Activated CD4-positive, alpha-beta T cell treated with anti-CD3 and anti-CD28 coated beads for 4 hours (primary cell): ENCODE results near the gene RPL38.
A peak's percentile ranks its signal among the peaks of the same experiment; 100 is the strongest.
"Not testable (repeated sequence)": the region's sequence is repeated elsewhere in the genome, so short reads cannot be mapped to it uniquely, and the experiment has no call there.

ENCODE experiments used
- DNase-seq, 2 donors: peaks; one replicate each; pipeline ENCODE4 v3.0.0-alpha.2; 2020

Gene RPL38

DNA sequence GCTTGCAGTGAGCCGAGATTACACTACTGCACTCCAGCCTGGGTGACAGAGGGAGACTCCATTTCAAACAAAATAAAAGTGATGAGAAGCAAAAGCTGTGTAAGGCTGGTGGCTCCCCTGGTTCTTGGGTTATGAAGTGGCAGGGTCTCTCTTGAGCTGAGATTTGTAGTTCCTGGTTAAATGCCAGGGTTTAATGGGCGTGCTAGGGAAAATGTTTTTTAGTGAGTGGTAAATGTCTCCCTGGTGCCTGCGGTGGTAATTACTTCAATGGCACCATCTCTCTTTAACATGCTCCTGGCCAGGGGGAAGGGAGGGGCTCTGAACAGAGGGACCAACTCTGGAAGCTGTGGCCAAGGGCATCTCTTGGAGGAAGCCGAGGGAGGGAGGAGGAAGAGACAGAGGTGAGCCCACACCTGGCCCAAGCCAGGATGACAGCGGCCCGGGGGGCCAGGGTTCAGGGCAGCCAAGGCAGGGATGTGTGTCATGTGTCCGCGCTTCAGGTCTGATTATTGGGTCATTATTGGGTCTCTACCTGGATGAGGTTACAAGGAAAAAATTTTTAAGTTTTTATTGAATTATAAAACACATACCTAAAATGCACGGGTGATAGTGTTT is 17.8 kb upstream of the RPL38 start:
- no peak for DNase-seq

DNA sequence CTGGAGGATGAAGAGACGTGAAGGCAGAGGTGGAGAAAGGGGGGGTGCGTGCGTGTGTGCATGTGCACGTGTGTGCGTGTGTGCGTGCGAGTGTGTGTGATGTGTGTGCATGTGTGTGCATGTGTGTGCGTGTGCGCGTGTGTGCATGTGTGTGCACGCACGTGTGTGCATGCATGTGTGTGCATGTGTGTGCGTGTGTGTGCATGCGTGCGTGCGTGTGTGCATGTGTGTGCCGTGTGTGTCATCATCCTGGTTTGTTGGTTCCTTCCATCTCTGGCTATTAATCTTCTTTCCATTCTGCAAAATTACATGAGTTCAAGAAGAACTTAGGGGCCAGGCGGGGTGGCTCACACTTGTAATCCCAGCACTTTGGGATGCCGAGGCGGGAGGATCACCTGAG is 17.0 kb upstream of the RPL38 start:
- no peak for DNase-seq

DNA sequence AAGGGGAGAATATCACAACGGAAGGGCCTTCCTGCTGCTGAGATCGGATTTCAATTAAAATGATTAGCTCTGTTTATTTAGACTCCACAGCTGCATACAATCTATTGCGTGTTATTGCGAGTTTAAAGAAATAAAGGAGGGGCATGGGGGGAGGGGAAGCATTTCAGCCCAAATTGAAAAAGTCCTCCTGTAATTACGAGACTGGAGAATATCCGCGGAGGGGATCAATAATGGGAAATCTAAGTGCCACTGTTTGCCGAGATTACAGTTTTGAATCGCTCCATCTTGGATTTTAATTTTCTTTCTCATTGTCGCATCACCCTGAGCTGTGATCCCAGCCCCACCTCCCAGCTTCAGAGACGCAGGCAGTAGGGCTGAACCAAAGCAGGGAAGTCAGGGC is 15.7 kb upstream of the RPL38 start:
- no peak for DNase-seq

DNA sequence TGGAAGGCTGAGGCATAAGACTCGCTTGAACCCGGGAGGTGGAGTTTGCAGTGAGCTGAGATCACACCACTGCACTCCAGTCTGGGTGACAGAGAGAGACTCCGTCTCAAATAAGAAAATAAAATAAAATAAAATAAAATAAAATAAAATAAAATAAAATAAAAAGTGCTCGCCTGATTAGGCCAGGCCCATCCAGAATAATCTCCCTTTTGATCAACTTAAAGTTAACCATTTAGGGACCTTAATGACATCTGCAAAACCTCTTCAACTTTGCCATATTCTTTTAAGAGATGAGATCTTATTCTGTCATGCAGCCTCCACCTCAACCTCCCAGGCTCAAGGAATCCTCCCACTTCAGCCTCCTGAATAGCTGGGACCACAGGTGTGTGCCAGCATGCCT is 14.8 kb upstream of the RPL38 start:
- DNase-seq = not testable (repeated sequence)

DNA sequence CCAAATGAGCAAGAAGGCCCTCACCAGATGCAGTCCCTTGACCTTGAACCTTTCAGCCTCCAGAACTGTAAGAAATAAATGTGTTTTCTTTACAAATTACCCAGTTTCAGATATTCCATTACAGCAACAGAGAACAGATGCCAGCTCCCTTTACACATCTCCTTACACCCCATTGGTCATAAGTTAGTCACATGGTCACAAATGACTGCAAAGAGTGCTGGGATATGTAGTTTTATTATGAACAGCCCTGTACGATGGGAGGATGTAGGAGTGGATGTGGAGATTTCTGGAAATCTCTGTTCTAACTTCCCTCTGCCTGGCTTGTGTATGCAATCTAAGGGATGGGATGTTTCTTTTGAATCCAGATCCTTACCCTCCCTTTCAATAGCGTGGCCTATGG is 13.3 kb upstream of the RPL38 start:
- DNase-seq = no peak

DNA sequence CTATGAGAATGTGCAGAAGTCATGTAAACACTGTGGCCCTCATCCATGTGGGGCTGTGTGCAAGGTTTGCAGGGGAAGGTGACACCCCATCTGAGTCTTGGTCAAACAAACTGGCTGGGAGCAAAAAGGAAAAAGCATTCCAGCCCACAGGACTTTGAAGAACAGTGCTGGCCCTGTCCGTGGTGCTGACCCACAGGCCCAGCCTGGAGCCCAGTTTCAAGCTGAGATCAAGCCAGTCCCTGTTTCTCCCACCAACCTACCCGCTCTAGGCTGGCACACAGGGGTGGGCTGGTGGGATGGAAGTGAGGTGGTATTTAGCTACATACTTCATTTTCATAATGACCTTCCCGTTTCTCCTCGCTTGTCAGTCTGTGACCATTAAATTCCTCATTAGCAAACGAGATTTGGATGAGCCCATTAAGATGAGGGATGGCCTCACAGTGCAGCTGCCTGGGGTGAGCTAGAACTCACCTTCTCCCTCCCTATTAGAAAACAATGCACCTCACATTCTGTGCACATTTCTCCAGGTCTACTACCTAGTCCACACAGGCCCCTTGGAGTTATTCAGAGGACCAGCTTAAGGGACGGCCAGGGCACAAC is 12.6 kb upstream of the RPL38 start:
- DNase-seq = no peak

DNA sequence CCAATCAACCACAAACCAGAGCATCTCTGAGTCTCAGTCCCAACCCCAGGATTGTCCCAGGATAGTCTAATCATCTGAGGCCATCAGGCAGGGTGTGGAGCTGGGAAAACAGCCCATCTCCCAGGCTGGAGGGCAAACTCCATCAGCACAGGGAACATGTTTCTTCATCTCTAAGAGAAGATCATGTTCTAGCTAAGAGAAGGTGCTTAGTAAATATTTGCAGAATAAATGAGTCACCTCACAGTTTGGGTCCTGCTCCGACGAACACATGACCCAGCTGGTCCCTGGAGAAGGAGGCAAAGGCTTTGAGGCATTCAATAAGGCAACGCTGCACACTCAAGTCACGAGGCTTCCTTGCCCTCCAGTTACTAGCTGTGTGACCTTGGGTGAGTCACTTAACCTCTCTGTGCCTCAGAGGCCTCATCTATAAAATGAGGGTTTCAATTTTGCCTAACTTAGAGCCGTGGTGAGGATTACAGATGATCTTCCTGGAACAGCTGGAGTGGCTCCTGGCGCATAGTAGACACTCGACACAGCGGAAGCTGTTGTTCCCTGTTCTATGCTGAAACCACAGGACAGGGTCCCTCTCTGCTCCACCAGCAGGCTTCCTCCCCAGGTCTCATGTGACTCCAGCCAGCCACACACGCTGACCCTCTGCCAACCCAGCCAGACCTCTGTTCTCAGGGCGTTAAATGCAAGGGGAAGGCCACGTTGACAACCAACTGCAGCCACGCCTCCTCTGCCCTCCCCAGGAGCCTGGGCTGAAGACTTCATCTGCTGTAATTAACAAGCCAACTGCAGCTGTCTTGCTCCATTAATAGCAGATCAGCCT is 10.3 kb upstream of the RPL38 start:
- no peak for DNase-seq

DNA sequence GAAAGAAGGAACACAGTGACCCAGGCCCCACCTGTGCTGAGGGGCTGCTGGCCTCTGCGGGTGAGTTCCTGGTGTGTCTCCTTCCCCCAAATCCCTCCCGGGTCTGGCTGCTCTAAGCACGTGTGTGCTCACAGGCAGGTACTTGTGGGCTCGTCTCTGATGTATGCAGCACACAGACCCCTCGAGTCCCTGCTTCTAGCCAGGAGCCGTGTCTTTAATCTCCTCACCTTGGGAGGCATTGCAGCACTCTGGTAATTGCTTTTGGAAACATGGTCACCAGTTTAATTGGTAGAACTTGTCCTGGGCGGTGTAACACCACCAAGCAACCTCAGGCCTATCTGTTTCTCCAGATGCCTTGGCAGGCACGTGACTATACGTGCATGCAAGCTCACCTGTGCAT is 8.8 kb upstream of the RPL38 start:
- DNase-seq = no peak

DNA sequence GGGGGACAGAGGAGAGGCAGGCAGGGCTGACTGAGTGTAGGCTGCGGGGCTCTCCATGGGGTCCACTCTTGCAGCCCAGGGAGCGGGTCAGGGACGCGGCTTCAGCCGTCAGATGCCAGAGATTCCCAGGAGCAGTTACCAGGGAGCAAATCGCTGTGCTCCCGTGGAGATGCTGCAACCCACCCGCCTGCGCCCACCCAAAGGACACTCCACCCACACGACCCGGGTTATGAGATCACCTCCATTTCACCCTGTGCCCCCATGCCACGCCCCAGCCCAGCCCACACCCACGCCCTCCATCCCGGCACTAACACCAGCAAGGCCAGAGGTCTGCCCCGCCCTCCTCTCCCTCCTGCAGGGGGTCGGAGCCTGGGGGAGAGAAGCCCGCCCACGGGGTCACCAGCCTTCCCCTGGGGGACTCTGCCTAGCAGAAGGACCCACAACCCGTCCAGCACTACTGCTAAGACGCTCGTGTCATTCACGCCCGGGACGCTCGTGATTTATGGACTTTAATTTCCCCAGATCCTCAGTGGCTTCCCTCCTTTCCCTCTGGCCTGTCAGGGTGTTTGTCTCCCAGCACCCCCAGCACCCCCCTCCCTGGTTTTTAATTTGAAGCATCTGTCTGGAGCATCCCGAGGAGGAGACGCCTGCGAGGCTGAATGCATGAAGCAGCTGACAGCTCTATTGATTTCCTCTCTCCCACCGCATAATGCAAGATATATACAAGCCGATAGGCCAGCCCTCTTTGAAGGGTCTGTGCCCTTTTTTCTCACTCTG is 6.7 kb upstream of the RPL38 start:
- no peak for DNase-seq

DNA sequence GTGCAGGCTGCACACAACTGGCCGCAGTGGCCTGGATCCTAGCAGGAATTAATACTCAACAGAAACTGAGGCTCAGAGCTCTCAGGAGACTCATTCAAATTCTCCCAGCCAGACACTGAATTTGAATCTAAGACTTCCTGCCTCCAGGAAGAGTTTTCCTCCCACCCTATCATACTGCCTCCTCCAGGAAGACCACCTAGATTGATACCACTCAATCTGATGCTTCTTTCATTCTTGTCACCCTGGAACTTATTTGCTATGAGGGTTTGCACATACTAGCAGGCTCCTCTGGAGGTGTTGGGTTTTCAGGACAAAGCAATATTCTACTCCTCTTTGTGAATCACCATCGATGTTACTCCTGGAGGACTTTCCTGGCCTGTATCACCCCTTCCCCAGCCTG is 5.7 kb upstream of the RPL38 start:
- no peak for DNase-seq

DNA sequence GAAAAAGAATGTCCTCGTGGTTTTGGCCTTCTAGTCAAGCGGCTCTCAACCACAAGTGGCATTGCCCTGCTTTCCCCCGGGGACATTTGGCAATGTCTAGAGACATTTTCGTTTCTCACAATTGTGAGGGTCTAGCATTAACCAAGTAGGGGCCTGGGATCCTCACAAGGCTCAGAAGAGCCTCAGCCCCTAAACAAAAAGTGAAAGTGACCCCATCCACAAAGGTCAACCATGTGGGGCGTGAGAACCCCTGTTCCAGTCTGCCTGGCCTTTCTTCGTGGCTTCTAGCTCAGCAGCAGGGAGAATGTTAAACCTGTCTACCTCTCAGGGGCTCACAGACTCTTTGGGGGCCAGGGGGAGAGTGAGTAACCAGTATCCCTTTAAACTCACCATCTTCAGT is 4.8 kb upstream of the RPL38 start:
- DNase-seq = no peak

DNA sequence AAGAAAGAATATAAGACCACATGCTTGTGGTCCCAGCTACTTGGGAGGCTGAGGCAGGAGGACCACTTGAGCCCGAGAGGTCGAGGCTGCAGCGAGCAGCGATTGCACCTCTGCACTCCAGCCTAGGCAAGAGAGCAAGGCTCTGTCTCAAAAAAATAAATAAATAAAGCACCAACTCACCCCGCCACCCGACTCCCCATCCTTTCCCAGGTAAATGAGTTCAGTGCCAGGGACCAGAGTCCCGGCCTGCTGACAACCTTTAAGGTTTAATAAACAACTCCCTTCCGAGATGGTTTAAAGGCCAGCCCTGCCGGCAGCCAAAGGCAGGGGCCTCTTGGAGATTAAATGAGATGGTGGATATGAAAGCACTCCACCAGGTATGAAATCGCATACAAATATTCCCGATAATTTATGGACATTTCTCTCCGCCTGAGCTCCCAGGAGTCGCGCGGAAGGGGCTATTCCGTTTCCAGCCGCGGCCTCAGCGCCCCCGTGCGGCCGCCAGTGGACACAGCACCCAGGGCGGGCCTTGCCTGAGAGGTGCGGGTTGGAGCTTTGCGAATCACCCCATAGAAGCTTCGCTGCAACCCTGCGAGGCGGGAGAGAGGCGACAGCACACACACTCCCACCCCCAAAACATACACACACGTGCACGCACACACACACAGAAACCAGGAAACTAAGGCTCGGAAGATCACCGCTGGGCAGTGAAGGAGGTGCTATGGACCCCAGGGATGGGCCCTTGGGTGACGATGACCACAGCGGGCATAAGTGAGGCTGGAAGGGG is 4.0 kb upstream of the RPL38 start:
- DNase-seq = peak; percentile 42 to 59

DNA sequence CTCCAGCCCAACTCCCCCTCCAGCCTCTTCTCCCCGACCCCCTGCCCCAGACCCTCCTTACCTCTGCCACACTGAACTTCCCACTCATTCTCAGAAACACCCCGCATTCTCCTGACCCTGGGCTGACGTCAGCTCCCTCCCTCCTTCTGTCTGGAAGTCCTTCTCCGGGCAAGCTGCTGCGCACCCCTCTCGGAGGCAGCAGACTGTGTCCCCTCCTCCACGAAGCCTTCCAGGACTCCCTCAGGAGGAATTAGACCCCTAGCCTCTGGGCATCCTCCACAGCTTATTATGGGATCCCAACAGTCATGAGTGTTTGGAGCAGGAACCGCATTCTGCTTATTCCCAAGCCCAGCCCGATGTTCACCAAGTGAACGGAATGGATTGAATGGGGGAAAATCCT is 3.4 kb upstream of the RPL38 start:
- DNase-seq = no peak

DNA sequence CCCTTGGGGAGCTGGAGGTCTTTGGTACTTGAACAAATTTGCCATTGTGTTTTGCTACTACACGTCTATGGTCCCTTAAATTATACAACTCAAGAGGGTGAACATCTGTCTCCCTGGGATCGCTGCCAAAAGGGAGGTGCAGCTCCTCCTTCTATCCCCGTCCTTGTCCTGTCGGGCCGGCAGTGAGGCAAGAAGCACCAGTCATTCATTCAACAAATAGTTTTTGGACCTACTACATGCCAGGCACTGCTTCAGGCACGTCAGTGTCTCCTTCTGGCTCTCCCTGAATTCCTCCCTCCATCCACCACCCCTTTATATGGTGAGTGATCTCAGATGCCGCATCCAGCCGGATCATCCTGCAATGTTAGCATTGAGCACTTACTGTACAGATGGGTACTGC is 2.2 kb upstream of the RPL38 start:
- no peak for DNase-seq

DNA sequence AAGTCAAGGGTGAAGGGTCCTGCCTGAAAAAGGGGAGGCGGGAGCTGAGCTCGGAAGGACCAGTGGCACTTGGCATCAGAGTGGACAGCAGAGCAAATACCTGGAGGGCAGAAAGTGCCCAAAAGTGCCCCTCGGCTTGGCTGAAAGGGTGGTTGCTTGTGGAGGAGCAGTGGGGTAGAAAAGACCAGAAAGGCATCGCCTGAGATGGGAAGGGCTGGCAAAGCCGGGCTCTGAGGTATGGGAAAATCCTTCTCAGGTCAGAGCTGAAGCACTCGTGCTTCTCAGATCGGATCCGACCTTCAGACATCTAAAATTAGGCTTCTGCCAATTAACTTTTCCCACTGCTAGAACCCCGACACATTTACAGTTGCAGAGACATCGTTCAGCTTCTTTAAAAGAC is 1.5 kb upstream of the RPL38 start:
- no peak for DNase-seq

DNA sequence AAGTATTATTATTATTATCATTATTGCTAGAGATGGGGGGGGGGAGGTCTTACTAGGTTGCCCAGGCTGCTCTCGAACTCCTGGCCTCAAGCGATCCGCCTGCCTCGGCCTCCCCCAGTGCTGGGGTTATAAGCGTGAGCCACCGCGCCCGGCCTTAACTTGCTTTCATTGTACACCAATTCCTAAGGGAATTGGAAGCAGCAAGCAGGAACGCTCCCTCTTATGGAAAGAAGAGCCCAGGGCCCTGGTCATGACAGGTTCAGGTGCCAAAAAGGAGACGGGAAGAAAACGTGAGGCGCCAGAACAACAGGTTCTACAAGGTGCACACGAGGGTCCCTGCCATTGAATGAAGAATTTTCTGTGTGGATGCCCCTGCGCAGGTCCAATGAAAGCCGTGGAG is 540 bp upstream of the RPL38 start:
- no peak for DNase-seq

DNA sequence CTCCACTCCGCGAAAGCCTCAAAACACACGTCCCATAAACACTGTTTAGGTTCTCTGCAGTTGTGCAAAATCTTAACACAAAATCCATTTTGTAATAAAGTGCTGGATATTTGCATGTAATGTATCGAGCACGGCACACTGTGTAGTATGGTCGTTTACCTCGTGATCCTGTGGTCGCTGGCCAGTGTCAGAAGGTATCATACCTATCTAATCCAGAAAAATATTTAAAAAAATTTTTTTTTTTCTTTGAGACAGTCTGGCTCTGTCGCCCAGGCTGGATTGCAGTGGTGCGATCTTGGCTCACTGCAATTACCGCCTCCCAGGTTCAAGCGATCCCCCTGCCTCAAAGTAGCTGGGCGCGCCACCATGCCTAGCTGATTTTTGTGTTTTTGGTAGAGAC is 996 bp downstream of the RPL38 start:
- DNase-seq = no peak

DNA sequence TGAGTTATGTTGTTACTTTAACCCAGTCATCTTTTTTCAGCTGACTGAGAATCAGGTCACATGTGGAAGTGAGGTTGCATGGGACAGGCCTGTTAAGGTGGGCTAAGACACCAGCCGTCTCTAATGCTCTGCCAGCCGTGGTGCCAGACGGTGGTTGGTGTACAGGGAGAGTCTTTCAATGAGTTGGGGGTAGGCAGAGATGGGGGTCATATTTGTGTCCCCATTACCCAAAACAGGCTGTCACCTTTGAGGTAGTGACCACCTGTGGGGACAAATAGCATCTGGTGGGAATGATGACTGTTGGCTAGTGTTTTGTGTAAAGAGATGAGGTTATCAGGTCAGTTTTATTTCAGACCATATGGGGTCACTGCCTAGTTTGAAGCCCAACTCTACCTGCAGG is 1.8 kb downstream of the RPL38 start:
- DNase-seq = no peak

DNA sequence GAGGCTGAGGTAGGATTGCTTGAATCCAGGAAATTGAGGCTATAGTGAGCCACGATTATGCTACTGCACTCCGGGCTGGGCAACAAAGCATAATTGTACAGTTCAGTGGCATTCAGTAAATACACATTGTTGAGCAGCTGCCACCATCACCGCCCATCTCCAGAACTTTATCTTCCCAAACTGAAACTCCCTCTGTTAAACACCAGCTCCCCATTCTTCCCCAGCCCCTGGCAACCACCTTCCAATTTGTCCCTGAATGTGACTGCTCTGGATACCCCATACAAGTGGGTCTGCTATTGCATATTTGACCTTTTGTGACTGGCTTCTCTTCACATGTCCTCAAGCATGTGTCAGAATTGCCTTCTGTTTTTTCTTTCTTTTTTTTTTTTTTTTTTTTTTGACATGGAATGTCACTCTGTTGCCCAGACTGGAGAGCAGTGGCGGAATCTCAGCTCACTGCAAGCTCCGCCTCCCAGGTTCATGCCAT is 2.9 kb downstream of the RPL38 start:
- DNase-seq = no peak

DNA sequence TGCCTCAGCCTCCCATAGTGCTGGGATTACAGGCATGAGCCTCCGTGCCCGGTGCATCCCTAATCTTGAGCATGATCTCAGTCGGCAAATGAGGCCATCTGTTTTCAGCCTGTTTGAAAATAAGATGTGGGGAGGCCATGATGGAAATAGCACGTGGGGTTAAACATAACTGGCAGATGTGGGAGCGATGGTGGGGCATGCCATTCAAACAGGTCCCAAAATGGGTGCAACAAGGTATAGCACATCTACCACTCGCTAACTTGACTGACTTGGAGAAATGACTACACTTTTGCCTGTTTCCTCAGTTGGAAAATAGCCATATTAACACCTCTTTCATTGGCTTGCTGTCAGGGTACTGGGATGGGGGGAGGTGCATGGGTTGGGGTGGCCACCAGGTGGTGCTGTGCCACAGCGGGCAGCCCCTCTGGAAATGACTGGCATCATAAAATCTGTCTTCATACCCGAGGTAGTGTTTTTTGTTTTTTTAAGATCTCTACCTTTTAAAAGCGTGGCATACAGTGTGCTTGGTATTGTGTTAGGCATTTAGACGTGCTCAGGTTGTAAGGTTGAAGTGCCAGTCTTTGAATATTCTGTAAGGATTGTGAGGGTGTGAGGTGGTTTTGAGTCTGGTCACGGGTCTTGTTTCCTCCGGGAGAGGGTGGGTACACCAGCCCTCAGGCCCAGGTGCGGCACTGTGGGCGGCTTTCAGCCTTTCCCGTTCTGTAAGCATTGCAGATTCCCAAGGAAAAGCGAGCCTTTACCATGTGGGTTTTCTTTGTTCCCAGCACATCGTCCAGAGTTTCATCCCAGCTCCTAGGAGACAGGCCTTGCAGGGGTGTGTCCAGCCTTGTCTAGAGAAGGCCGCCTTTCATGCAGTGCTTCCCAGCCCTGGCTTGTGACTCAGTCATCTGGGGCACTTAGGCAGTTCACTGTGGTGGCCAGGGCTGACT is 7.0 kb downstream of the RPL38 start:
- DNase-seq = peak; percentile 71 to 78

DNA sequence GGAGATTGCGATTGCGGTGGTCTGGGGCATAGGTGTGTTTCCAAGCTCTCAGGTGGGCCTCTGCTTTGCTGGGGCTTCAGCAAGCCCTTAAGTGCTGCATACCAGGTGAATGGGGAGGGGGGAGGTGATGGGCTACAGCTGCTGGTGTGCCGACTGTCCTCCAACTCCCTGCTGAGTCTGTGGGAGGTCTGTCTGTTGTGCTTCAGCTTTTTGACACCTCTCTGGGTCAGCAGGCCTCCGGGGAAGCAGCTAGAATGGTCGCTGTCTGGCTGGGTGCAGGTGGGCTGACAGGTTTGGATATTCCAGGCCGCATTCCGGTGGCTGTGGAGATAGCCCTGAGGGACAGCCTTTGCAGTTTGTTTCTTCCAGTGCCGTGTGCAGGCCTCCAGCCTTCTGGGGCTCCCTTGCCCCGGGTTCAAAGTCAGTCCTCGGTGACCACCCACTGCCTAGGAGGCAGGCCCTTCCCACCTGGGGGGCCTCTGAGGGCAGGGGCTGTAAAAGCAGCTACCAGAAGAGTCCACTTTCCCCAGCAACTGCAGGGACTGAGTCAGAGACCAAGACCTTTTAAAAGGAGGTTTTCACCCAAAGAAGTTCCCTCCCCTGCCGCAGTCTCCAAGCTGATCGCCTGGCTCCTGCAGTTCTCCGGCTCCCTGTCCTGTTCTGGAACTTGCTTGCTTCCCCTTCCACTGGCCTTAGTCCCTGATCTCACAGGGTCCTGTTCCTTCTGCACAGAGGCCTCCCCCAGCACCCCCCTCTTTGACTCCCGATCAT is 7.8 kb downstream of the RPL38 start:
- DNase-seq = peak in 1 of 2 donors; percentile 9
